Suppressor macrophage (primary cell): Measurements from ENCODE around the gene TAF11L3.
"Not testable (repeated sequence)": the region's sequence is repeated elsewhere in the genome, so short reads cannot be mapped to it uniquely, and the experiment has no call there.

Source experiments
- DNase-seq, 4 experiments: peaks; one replicate each; pipeline ENCODE4 v3.0.0-alpha.2; 2020 to 2022
- total RNA-seq, 17 experiments: gene quantifications; one replicate each; lab custom pipeline; 2026; ENCODE audit warnings: mixed read lengths in 6 of 17, inconsistent platforms in 3 of 17; lab: John Stamatoyannopoulos, UW

TAF11L3 gene
- 0 reads per million in 17 experiments for total RNA-seq

DNA sequence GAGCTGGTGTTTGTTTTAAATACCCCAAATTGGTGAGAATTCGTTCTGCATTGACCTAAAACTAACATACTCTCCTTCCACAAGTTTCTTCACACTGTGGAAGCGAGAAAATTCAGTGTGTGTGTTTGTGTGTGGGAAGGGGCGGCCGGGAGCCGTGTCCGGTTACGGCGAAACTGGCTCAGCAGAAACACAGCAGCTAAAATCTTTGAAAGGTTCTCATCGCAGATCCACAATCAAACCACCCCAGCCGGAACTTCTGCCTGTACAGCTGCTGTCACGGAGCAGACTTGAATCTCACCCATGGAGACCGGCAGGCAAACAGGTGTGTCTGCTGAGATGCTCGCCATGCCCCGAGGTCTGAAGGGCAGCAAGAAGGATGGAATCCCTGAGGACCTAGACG lies at the start of gene TAF11L3:
Gene TAF11L3 (plus strand): TSS at position 301 of the 400 bp plus-strand sequence.
- not testable (repeated sequence) for DNase-seq

DNA sequence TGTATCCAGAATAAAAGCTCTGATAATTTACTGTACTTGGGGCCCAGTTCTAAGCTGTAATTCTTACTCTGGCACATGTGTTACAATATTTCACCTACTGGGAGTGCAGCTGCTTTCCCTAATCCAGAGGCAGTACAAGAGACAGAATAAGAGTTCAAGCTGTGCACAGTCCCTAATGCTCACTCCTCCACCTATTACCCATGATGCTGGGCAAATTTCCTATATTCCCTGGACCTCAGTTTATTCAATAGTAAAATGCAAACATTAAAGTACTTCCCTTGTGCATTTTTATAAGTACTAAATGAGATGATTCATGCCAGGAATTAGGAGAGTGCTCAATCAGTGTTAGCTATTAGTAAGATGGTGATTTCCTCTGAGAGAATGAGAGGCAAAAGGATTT lies 48.1 kb upstream of the TAF11L3 start:
- DNase-seq, result no peak

DNA sequence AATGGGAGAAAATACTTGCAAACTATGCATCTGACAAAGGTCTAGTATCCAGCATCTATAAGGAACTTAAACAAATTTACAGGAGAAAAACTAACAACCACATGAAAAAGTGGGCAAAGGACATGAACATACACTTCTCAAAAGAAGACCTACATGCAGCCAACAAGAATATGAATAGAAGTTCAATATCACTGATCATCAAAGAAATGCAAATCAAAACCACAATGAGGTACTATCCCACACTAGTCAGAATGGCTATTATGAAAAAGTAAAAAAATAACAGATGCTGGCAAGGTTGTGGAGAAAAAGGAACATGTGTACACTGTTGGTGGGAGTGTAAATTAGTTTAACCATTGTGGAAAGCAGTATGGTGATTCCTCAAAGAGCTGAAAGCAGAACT lies 43.1 kb upstream of the TAF11L3 start:
- DNase-seq, result not testable (repeated sequence)

DNA sequence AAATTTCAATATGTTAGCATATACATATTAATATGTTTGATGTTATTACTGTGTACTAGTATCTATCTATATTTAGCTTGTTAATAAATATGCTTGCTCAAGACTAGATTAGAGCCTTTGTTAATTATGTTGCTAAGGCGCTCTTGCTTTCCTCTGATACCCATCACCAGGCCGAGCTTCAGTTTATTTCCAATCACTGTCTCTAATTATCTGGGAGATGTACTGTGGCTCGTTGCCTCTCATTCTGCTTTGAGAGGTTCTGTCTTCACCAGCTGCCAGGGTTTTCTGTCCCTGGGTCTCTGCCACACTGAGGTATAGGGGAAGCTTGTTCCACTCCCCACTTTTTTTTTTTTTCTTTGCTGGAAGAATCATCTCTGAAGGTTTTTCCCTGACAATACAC lies 41.1 kb upstream of the TAF11L3 start:
- DNase-seq, result no peak

DNA sequence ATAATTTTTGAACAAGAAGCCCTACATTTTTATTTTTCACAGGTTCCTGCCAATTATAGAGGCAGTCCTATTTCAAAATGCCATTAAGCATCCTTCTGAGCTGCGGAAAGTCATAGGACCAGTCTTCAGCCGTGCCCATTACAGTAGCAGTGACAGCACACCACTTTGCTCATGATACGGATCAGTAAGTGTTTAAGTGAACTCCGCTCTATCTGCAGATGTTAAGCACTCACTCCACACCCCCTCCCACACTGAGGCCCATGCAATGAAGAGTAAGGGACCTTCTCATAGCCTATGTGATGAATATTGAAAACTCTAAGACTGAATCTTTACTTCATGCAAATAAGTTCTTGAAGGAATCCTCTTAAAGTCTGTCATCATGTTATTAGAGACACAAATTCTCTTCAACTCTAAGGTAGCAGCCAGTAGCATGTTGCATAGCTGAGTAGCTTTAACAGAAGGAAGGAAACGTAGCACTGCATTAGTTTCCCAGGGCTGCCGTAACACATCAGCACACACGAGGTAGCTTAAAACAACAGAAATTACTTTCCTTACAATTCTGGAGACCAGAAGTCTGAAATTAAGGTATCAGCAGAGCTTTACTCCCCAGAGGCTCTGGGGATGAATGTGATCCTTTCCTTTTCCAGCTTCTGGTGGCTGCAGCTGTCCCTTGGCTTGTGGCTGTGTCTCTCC lies 40.4 kb upstream of the TAF11L3 start:
- no peak for DNase-seq

DNA sequence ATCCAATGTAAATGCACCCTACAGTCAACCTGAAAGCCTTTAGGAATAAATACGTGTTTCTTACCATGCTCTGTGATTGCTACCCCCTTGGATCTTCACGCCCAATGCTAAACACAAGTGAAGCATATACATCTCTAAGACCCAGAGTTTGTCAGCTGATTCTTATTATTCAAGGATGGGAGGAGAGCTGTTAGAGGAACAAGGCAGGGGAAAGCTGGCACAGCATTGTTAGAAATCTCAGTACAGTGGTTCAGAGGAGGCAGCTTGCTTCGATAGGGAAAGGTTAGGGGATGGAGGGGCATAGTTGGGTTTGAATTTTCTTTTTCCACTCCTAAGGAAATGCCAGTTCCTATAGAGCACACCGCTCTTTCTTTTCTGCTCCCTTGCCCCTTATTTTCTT lies 36.8 kb upstream of the TAF11L3 start:
- DNase-seq, result peak in 1 of 4 experiments; percentile 6

DNA sequence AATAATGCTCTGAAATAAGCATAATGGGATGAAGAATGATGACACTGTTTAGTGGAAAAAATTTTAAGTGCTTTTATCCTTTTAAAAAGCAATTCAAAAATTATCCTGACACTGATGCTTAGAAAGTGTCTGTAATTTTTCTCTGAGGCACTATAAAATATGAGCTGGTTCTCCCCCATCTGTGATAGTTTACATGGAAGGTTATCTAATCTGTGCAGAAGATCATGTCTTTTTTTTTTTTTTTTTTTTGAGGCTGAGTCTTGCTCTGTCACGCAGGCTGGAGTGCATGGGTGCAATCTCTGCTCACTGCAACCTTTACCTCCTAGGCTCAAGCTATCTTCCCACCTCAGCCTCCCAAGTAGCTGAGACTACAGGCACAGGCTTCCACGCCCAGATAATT lies 35.4 kb upstream of the TAF11L3 start:
- DNase-seq, result no peak

DNA sequence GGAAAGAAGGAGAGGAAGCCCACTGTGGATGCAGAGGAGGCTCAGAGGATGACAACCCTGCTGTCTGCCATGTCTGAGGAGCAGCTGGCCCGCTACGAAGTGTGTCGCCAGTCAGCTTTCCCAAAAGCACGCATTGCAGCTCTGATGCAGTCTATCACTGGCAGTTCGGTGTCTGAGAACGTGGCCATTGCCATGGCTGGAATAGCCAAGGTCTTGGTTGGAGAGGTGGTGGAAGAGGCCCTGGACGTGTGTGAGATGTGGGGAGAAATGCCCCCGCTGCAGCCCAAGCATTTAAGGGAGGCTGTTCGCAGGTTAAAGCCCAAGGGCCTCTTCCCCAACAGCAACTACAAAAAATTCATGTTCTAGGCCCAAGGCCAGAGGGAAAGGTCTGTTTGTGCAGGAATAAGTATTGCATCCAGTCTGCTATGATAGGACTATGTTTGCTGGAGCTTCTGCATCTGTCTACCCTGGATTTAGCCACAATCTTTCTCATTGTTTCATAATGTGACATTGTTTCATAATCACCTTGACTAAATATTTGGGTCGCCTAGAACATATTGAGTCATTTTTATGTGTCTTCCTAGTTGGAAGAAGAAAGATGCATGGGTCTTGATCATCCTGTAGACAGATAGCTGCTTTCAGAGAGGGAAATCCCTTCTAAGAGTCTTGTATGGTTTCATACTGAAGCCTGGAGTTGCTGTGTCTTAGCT lies 31.5 kb upstream of the TAF11L3 start:
- DNase-seq, result peak in 2 of 4 experiments; percentile 1 to 2

DNA sequence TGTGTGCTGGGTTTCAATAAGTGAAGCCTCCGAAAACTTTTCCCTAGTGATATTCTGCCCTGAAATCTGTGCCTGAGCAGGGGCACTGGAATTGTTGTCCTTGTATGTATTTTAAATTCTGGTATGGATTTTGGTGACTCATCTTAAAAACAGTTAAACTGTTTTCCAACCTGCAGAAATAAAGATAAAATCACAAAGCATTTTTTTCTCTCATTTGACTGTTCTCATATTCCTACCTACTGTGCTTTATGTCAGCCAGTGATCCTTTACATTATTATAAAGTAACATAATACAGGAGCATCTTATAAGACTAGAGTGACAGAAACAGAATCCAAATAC lies 31.0 kb upstream of the TAF11L3 start:
- no peak for DNase-seq

DNA sequence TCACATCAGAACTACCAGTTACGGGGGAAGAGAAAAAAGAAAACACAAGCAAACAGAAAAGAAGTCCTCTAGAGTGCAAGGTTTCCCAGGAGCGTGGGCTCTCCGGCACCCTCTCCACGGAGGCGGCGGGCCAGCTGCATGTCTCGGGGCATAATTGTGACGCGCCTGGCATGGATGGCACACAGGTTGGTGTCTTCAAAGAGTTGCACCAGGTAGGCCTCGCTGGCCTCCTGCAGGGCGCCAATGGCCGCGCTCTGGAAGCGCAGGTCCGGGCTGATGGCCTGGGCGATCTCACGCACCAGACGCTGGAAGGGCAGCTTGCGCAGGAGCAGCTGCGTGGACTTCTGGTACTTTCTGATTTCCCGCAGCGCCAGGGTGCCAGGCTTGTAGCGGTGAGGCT lies 26.9 kb upstream of the TAF11L3 start:
- DNase-seq, result not testable (repeated sequence)

DNA sequence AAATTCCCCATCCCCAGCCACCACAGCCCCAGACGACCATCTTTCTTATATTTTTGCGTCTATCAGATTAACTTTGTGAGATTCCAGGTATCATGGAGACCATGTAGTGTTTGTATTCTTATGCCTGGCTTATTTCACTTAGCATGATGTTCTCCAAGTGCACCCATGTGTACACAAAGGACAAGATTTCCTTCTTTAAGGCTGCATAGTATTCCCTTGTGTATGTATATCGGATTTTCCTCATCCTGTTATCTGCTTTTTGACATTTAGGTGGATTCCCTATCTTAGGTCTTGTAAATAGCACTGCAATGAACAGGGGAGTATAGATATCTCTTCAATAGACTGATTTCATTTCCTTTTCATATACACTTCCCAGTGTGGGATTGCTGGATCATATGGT lies 25.4 kb upstream of the TAF11L3 start:
- DNase-seq, result no peak

DNA sequence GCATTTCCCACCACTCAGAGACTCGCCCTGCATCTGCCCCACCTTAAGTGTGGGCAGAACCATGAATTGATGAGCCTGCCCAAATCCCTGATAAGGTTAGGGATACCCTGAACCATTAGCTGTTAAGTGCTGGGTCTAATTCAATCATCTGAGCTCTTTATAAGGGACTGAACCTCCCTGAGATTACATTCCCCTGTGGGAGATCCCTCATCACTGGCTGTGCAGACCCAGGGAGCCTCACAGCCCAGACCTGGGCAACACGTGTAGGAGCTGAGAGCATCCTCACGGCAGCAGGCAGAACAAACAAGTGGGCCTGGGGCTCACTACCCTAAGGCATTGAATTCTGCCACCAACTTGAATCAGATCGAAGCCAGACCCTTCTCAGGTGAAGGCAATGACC lies 20.7 kb upstream of the TAF11L3 start:
- DNase-seq, result no peak

DNA sequence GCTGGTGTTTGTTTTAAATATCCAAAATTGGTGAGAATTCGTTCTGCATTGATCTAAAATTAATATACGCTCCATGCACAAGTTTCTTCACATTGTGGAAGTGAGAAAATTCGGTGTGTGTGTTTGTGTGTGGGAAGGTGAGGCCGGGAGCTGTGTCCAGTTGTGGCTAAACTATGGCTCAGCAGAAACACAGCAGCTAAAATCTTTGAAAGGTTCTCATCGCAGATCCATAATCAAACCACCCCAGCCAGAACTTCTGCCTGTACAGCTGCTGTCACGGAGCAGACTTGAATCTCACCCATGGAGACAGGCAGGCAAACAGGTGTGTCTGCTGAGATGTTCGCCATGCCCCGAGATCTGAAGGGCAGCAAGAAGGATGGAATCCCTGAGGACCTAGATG lies 20.2 kb upstream of the TAF11L3 start, which contains the start of gene TAF11L2:
Gene TAF11L2 (plus strand): TSS at position 301 of the 400 bp plus-strand sequence.
- DNase-seq, result not testable (repeated sequence)

DNA sequence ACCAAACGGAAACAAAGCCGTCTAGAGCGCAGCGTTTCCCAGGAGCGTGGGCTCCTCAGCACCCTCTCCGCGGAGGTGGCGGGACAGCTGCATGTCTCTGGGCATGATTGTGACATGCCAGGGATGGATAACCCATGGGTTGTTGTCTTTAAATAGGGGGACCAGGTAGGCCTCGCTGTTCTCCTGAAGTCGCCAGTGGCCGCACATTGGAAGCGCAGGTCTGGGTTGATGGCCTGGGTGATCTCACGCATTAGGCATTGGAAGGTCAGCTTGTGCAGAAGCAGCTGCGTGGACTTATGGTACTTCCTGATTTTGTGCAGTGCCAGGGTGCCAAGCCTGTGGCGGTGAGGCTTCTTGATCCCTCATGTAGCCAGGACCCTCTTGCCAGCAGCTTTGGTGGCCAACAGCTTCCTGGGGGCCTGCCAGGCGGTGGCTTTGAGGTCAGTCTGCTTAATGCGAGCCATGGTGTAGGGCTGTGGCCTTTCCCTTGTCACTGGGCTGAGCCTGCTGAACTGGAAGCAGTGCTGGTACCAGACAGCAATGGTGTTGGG lies 6.3 kb upstream of the TAF11L3 start:
- no peak for DNase-seq

DNA sequence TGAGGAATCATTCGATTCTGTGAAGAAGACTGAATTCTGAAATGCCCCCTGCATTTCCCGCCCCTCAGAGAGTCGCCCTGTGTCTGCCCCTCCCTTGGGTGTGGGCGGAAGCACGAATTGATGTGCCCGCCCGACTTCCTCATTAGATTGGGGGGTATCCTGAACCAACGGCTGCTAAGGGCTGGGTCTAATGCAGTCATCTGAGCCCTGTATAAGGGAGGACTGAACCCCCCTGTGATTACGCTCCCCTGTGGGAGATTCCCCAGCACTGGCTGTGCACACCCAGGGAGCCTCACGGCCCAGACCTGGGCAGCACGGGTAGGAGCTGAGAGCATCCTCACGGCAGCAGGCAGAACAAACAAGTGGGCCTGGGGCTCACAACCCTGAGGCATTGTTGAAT lies 641 bp upstream of the TAF11L3 start:
- DNase-seq, result not testable (repeated sequence)

DNA sequence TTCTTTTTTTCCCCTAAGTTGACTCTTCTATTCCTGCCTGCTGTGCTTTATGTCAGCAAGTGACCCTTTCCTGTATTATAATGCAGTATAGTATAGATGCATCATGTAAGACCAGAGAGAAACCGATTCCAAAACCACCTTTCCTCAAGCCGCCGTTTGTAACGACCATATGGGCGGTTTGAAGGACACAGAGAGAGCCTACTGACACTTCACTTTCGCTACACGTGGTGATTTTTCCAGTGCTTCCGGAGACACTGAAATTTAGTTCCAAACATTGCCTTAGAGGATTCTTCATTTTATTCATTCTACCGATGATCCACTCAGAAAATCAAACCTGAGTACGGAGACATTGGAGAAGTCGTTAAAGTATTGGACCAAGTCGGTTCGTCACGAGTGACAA lies 1.3 kb downstream of the TAF11L3 start:
- DNase-seq, result not testable (repeated sequence)

DNA sequence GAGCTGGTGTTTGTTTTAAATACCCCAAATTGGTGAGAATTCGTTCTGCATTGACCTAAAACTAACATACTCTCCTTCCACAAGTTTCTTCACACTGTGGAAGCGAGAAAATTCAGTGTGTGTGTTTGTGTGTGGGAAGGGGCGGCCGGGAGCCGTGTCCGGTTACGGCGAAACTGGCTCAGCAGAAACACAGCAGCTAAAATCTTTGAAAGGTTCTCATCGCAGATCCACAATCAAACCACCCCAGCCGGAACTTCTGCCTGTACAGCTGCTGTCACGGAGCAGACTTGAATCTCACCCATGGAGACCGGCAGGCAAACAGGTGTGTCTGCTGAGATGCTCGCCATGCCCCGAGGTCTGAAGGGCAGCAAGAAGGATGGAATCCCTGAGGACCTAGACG lies 3.3 kb downstream of the TAF11L3 start, which contains the start of gene TAF11L4:
Gene TAF11L4 (plus strand): TSS at position 301 of the 400 bp plus-strand sequence.
- not testable (repeated sequence) for DNase-seq

DNA sequence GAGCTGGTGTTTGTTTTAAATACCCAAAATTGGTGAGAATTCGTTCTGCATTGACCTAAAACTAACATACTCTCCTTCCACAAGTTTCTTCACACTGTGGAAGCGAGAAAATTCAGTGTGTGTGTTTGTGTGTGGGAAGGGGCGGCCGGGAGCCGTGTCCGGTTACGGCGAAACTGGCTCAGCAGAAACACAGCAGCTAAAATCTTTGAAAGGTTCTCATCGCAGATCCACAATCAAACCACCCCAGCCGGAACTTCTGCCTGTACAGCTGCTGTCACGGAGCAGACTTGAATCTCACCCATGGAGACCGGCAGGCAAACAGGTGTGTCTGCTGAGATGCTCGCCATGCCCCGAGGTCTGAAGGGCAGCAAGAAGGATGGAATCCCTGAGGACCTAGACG lies 6.8 kb downstream of the TAF11L3 start, which contains the start of gene TAF11L5:
Gene TAF11L5 (plus strand): TSS at position 301 of the 400 bp plus-strand sequence.
- not testable (repeated sequence) for DNase-seq

DNA sequence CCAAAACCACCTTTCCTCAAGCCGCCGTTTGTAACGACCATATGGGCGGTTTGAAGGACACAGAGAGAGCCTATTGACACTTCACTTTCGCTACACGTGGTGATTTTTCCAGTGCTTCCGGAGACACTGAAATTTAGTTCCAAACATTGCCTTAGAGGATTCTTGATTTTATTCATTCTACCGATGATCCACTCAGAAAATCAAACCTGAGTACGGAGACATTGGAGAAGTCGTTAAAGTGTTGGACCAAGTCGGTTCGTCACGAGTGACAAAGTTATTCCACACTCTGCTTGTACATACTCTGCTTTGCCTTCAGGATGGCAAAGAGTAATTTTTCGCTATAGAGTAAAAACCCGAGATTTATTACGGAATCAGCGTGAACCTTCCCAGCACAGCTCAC lies 8.3 kb downstream of the TAF11L3 start:
- peak in 1 of 4 experiments; percentile 3 for DNase-seq

DNA sequence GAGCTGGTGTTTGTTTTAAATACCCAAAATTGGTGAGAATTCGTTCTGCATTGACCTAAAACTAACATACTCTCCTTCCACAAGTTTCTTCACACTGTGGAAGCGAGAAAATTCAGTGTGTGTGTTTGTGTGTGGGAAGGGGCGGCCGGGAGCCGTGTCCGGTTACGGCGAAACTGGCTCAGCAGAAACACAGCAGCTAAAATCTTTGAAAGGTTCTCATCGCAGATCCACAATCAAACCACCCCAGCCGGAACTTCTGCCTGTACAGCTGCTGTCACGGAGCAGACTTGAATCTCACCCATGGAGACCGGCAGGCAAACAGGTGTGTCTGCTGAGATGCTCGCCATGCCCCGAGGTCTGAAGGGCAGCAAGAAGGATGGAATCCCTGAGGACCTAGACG lies 10.2 kb downstream of the TAF11L3 start, which contains the start of gene TAF11L6:
Gene TAF11L6 (plus strand): TSS at position 301 of the 400 bp plus-strand sequence.
- DNase-seq, result not testable (repeated sequence)
